K562 (cell line): Measurements from ENCODE around the gene STAB1.

Source experiments
- ETV1 ChIP-seq: fragments of 450-650 bp; conservative IDR thresholded peaks from 2 replicates; pipeline ENCODE4 v1.6.1; 2016; ENCODE audit warnings: missing genetic modification characterization, control low read depth, low read depth, missing compliant biosample characterization
- FOXM1 ChIP-seq, 2 experiments: fragments of 450-650 bp in 1 of 2; sonication (generic) in 1 of 2; formaldehyde crosslinking in 1 of 2; IDR thresholded peaks; 2 replicates each; pipeline versions ENCODE4 v1.6.1 to v1.9.0; 2017 to 2022; ENCODE audit warnings: low read depth in 2 of 2, mild to moderate bottlenecking in 2 of 2, missing genetic modification reagents in 1 of 2, moderate library complexity in 1 of 2
- POLR2AphosphoS5 ChIP-seq: IDR thresholded peaks from 2 replicates; pipeline ENCODE4 v1.6.1; 2011; ENCODE audit warnings: mild to moderate bottlenecking, low read depth, low read length, moderate library complexity; ENCODE audit not compliant: control insufficient read depth, insufficient read depth
- ZNF12 ChIP-seq: sonication (generic); formaldehyde crosslinking; IDR thresholded peaks from 2 replicates; pipeline ENCODE4 v1.4.0; 2020; ENCODE audit warnings: mild to moderate bottlenecking, missing genetic modification reagents
- ZNF431 ChIP-seq: sonication (generic); formaldehyde crosslinking; IDR thresholded peaks from 2 replicates; pipeline ENCODE4 v1.8.0; 2022; ENCODE audit warnings: mild to moderate bottlenecking, missing genetic modification reagents

- TF ChIP-seq ZNF12 (CRISPR knock-in tag) (no peak), FOXM1 (IDR thresholded peaks at IDR 0.05; ENCODE audit: low read depth) (no peak), FOXM1 (CRISPR knock-in tag; IDR thresholded peaks at IDR 0.05; ENCODE audit: low read depth) (no peak), ZNF431 (CRISPR knock-in tag) (no peak), POLR2AphosphoS5 (no peak), ETV1 (tag) (no peak)
Observed at GRCh38 chr3:52473026-52473425, 22.1 kb upstream of the STAB1 start.
